Measurements from ENCODE around the gene EPOP.

The EPOP gene

GRCh38 chr17:38705803-38706504 lies 31.2 kb upstream of the EPOP start:
- no peak for DNase-seq

- DNase-seq = peak in 1 of 4 experiments; percentile 41
Measured at GRCh38 chr17:38705523-38705802, 30.7 kb upstream of the EPOP start.

GRCh38 chr17:38704606-38705522 lies 30.1 kb upstream of the EPOP start, which contains the start of gene MLLT6:
Gene MLLT6 (plus strand): TSS chr17:38705273. CDS start chr17:38705633, 360 bp downstream.
- DNase-seq = peak; percentile 72 to 89 (median 80)

- DNase-seq = peak; percentile 58 to 78 (median 72)
Measured at GRCh38 chr17:38703742-38704605, 29.2 kb upstream of the EPOP start.

GRCh38 chr17:38702916-38703741 lies 28.4 kb upstream of the EPOP start:
- peak; percentile 44 to 74 (median 64) for DNase-seq

GRCh38 chr17:38702166-38702915 lies 27.6 kb upstream of the EPOP start:
- DNase-seq = peak; percentile 91 to 96 (median 93)

GRCh38 chr17:38701504-38702165 lies 26.9 kb upstream of the EPOP start:
- DNase-seq = peak; percentile 91 to 99 (median 94)

GRCh38 chr17:38698760-38699159 lies 24.0 kb upstream of the EPOP start:
- peak in 3 of 4 experiments; percentile 24 to 31 (median 25) for DNase-seq

GRCh38 chr17:38697061-38697820 lies 22.5 kb upstream of the EPOP start:
- no peak for DNase-seq

GRCh38 chr17:38693700-38694329 lies 19.1 kb upstream of the EPOP start:
- no peak for DNase-seq

- DNase-seq = no peak
Measured at GRCh38 chr17:38691154-38691553, 16.4 kb upstream of the EPOP start.

GRCh38 chr17:38690386-38690785 lies 15.6 kb upstream of the EPOP start:
- no peak for DNase-seq

GRCh38 chr17:38687286-38687685 lies 12.5 kb upstream of the EPOP start:
- peak; percentile 21 to 64 (median 60) for DNase-seq

- DNase-seq = peak; percentile 81 to 92 (median 89)
Measured at GRCh38 chr17:38685491-38685890, 10.7 kb upstream of the EPOP start.

GRCh38 chr17:38681096-38681495 lies 6.3 kb upstream of the EPOP start:
- no peak for DNase-seq

- no peak for DNase-seq
Measured at GRCh38 chr17:38677819-38678218, 3.1 kb upstream of the EPOP start.

GRCh38 chr17:38676706-38677504 lies 2.1 kb upstream of the EPOP start:
- DNase-seq = peak; percentile 92 to 96 (median 92)
